ENCODE results near the gene ARL6IP1.

GRCh38 chr16:18816286-18816685, 14.9 kb upstream of the ARL6IP1 start:
- no peak for TF ChIP-seq CTCF (optimal IDR thresholded peaks at IDR 0.05 in 1 of 3, IDR thresholded peaks at IDR 0.05 in 1 of 3, conservative IDR thresholded peaks at IDR 0.05 in 1 of 3; ENCODE audit: extremely low read depth in 1 of 3, insufficient read depth in 2 of 3, low read length in 3 of 3)
- no peak for TF ChIP-seq EZH2 (IDR thresholded peaks at IDR 0.05; ENCODE audit: low read length)

All from keratinocyte (primary cell).